GM18505 (cell line): Measurements from ENCODE around the gene PPCDC.
A peak's percentile ranks its signal among the peaks of the same experiment; 100 is the strongest.
"Not testable (repeated sequence)": the region's sequence is repeated elsewhere in the genome, so short reads cannot be mapped to it uniquely, and the experiment has no call there.

ENCODE experiments used
- ATAC-seq: cut with Tn5 transposase; IDR thresholded peaks from one replicate; pipeline ENCODE4 v1.9.1; 2021; ENCODE audit not compliant: unreplicated experiment
- POLR2A ChIP-seq: IDR thresholded peaks from 4 replicates; pipeline ENCODE4 v1.6.1; 2011; ENCODE audit warnings: borderline replicate concordance; ENCODE audit not compliant: insufficient read depth, insufficient read length; ENCODE audit errors: extremely low read depth

The PPCDC gene

DNA sequence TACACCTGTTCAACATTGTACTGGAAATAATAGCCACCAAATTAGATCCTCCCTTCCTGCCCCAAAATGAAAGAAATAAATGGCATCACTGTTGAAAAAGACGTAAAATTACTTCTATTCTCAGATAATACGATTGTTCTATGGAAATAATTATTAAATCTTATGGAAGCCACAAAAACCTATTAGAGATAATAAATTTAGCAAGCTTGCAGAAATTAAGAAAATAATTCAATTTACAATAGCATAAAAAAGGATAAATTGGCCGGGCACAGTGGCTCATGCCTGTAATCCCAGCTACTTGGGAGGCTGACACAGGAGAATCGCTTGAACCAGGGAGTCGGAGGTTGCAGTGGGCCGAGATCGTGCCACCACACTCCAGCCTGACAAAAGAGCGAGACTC is 57.8 kb downstream of the PPCDC start:
- ATAC-seq = no peak
- TF ChIP-seq POLR2A = no peak

DNA sequence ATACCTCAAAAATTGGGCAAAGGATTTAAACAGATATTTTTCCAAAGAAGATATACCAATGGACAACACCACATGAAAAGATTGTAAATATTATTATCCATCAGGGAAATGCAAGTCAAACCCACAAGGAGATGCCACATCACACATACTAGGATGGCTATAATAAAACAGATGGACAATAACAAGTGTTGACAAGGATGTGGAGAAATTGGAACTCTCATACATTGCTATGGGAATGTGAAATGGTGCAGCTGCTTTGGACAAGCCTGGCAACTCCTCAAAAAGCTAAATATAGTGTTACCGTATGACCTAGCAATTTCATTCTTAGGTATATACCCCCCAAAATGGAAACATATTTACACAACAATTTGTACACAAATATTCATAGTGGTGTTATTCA is 59.3 kb downstream of the PPCDC start:
- no peak for TF ChIP-seq POLR2A
- no peak for ATAC-seq

DNA sequence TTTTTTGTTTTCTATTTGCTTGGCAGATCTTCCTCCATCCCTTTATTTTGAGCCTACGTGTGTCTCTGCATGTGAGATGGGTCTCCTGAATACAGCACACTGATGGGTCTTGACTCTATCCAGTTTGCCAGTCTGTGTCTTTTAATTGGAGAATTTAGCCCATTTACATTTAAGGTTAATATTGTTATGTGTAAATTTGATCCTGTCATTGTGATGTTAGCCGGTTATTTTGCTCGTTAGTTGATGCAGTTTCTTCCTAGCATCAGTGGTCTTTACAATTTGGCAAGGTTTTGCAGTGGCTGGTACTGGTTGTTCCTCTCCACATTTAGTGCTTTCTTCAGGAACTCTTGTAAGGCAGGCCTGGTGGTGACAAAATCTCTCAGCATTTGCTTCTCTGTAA is 62.3 kb downstream of the PPCDC start:
- ATAC-seq = not testable (repeated sequence)

DNA sequence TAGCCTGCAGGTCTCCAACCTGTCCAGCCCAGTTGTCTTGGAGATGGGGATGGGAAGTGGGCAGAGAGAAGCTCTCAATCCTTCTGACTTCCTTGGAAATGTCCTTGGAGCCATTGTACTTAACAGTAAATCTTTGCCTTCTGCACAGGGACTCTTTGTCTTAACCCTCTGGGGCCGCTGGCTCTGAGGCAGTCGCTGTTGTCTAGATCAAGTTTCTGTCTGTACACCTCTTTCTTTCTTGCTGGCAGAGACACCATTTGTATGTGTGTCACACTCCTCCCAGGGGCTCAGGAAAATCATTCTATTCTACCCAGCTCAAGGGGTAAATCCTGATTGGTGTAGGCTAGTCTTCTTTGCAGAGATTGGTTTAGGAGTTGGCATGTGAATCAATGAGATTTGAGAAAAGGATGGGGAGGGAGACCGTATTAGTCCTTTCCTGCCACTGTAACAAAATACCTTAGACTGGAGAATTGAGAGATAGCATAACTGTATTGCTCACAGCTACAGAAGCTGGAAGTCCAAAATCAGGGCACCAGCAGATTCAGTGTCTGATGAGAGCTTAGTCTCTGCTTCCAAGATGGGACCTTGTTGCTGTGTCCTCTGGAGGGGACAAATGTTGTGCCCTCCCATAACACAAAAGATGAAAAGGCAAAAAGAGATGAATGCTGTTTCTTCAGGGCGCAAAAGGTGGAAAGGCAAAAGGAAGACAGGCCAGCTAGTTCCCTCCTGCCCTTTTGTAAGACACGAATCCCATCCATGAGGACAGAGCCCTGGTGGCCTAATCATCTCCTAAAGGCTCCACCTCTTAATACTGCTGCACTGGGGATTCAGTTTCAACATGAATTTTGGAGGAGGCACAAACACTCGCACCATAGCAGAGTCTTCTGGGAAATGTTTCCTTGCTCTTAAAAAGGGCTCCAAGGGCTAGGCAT is 66.3 kb downstream of the PPCDC start:
- ATAC-seq = no peak
- no peak for TF ChIP-seq POLR2A

DNA sequence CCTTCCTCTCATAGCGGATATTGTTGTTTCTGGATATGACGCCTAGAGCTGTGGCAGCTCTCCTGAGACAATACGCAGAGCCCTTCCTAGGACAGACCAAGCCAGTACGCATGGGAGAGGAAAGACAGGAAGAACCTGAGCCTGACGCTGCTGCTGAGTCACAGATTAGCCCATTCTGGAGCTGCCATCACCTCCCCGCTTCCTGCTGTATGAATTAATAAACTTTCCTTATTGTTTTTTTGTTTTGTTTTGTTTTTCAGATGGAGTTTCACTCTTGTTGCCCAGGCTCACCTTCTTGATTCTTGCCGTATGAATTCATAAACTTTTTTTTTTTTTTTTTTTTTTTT is 67.0 kb downstream of the PPCDC start:
- no peak for ATAC-seq
- no peak for TF ChIP-seq POLR2A

DNA sequence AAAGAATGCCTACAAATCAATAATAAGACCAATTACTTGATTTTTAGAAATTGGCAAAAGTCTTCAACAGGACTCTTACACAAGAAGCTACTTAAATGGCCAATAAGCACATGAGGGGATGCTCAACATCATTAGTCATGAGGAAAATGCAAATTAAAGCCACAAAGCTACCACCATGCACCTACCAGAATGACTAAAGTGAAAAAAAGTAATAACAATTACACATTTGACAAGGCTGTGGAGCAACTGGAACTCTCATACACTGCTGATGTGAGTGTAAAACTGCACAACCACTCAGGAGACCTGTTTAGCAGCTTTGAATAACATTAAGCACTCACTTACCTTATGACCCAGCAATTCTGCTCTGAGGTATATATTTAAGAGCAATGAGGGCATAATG is 68.4 kb downstream of the PPCDC start:
- no peak for ATAC-seq
- no peak for TF ChIP-seq POLR2A

DNA sequence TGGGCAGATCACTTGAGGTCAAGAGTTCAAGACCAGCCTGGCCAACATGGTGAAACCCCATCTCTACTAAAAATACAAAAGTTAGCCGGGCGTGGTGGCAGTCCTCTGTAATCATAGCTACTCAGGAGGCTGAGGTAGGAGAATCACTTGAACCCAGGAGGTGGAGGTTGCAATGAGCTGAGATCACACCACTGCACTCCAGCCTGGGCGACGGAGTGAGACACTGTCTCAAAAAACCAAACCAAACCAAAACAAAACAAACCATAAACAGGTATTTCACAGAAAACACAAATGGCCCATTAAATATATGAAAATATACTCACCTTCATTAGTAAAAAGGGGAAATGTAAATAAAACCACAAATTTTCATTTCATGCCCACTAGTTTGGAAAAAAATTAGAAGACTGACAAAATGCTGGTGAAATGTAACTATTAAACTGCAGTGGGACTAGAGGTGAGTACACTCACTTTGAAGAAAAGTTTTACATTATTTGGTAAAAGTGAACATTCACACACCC is 71.6 kb downstream of the PPCDC start:
- ATAC-seq = peak; percentile 39

DNA sequence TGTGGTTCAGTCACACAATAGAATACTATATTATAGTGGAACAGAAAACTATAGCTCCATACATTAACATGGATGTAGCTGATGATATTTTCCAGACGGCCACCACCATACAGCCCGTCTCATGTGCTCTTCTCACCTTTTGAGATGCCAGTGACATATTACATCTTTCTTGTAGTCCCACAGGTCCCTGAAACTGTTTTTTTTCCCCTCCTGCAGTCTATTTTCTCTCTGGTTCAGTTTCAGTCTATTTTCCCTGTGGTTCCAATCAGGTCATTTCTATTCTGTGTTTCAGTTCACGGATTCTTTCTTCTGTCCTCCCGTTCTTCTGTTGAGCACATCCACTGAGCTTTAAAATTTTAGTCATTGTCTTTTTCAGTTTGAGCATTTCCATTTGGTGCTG is 72.2 kb downstream of the PPCDC start:
- TF ChIP-seq POLR2A = no peak
- ATAC-seq = peak; percentile 39

DNA sequence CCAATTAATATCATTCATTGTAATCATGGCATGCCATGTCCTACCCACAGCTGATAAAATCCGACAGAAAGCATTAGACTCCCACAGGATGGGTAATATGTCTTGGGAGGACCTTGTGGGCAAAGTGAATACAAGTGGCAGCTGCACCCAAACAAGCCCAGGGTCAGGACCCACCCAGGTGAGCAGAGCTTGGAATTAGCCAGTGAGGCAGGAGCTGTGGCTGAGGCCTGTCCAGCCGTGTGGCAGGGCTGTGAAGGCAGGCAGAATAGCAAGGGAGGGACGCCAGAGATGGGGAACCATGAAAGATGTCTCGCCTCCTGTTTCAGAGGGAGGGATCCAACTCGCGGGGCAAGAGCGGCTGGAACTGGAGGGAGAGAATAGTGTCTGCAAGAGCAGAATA is 74.5 kb downstream of the PPCDC start:
- no peak for ATAC-seq
- TF ChIP-seq POLR2A = no peak

DNA sequence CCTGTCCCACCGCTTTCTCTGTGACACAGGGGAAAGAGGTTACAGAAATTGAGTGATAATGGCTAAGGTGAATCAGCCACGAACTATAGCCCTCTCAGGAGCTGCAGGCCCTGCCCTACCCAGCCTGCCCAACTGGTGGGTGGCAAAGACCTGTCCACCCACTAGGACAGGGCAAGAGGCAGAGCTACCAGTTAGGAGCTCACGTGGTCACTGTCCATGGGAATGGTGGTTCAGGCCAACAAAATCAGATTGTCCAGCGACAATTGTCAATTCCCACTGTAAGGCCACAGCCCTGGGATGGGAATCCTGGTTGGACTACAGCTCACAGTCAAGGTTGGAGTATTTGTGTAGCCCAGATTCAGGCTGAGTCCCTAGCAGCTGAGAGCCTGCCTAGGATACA is 75.0 kb downstream of the PPCDC start:
- ATAC-seq = no peak

More for the DNA sequence above, 75.0 kb downstream of the PPCDC start:
- no peak for TF ChIP-seq POLR2A
